Suprapubic skin (tissue), 4 donors: Measurements from ENCODE around the gene POR. TPM values are rescaled to one million over a fixed set of nuclear protein-coding genes. Genes with fewer than 3 reads are reported as not detected.
"Not testable (repeated sequence)": the region's sequence is repeated elsewhere in the genome, so short reads cannot be mapped to it uniquely, and the experiment has no call there.

Experiments
- DNase-seq, 2 donors: peaks; one replicate each; pipeline ENCODE4 v3.0.0-alpha.2; 2019; ENCODE audit warnings: low spot score in 2 of 2
- H3K27ac ChIP-seq: fragments of 200-600 bp; sonication (generic); one replicate; pipeline ENCODE4 v1.5.1; 2019
- H3K27me3 ChIP-seq: fragments of 200-600 bp; sonication (generic); one replicate; pipeline ENCODE4 v1.5.1; 2019
- H3K36me3 ChIP-seq: fragments of 200-600 bp; sonication (generic); one replicate; pipeline ENCODE4 v1.5.1; 2019
- H3K4me1 ChIP-seq: fragments of 200-600 bp; sonication (generic); one replicate; pipeline ENCODE4 v1.5.1; 2019
- H3K4me3 ChIP-seq: fragments of 200-600 bp; sonication (generic); one replicate; pipeline ENCODE4 v1.5.1; 2019; ENCODE audit warnings: mild to moderate bottlenecking
- H3K9me3 ChIP-seq: fragments of 200-600 bp; sonication (generic); one replicate; pipeline ENCODE4 v1.5.1; 2019
- EP300 ChIP-seq: sonication (generic); formaldehyde crosslinking; IDR thresholded peaks from one replicate; pipeline ENCODE4 v1.6.1; 2017; ENCODE audit warnings: antibody characterized with exemption
- POLR2A ChIP-seq, 2 donors: fragments of 450-650 bp; IDR thresholded peaks; one replicate each; pipeline ENCODE4 v1.6.1; 2017; ENCODE audit warnings: antibody characterized with exemption in 2 of 2, mild to moderate bottlenecking in 2 of 2, moderate library complexity in 2 of 2
- POLR2AphosphoS5 ChIP-seq, 3 donors: sonication (generic); formaldehyde crosslinking; IDR thresholded peaks; one replicate each; pipeline ENCODE4 v1.6.1; 2017; ENCODE audit warnings: antibody characterized with exemption in 3 of 3
- WGBS: methylation state at CpG from one replicate; pipeline ENCODE4 v1.1.5; 2018; 5-methylcytosine and 5-hydroxymethylcytosine counted together
- total RNA-seq, 4 donors: library from RNA; depleted of rRNA; stranded (reverse); fragments of >200 nt; gene quantifications; one replicate each; pipeline ENCODE4 v1.1.0, GENCODE V29; 2016
- TF ChIP-seq, protein P1 (sequence below), 2 donors: fragments of 200-600 bp in 1 of 2; fragments of 450-650 bp in 1 of 2; sonication (generic) in 1 of 2; IDR thresholded peaks; one replicate each; pipeline ENCODE4 v1.5.1; 2016 to 2019; ENCODE audit warnings: antibody characterized with exemption in 2 of 2, mild to moderate bottlenecking in 1 of 2, moderate library complexity in 1 of 2

Gene POR
- total RNA-seq, 4 donors from 2014 or later, result 85.8 to 112 (median 91.8) TPM

GRCh38 chr7:76000566-76000965 is 85.6 kb downstream of the POR start:
- Histone ChIP-seq H3K27ac (no peak overlapping the region), H3K4me3 (no peak overlapping the region), H3K36me3 (peaks cover 9% of the 10 kb centered on the region), H3K4me1 (no peaks in the 10 kb centered on the region), H3K9me3 (no peaks in the 10 kb centered on the region), H3K27me3 (no peaks in the 10 kb centered on the region)
- 94% methylated on average over 8 of the region's 11 CpGs for WGBS
- TF ChIP-seq POLR2A (IDR thresholded peaks at IDR 0.05) (no peak), EP300 (no peak), POLR2AphosphoS5 (IDR thresholded peaks at IDR 0.05) (no peak)
- TF ChIP-seq, protein P1, sequence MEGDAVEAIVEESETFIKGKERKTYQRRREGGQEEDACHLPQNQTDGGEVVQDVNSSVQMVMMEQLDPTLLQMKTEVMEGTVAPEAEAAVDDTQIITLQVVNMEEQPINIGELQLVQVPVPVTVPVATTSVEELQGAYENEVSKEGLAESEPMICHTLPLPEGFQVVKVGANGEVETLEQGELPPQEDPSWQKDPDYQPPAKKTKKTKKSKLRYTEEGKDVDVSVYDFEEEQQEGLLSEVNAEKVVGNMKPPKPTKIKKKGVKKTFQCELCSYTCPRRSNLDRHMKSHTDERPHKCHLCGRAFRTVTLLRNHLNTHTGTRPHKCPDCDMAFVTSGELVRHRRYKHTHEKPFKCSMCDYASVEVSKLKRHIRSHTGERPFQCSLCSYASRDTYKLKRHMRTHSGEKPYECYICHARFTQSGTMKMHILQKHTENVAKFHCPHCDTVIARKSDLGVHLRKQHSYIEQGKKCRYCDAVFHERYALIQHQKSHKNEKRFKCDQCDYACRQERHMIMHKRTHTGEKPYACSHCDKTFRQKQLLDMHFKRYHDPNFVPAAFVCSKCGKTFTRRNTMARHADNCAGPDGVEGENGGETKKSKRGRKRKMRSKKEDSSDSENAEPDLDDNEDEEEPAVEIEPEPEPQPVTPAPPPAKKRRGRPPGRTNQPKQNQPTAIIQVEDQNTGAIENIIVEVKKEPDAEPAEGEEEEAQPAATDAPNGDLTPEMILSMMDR (IDR thresholded peaks at IDR 0.05), result no peak
- no peak for DNase-seq

GRCh38 chr7:76002139-76002538 is 87.2 kb downstream of the POR start:
- H3K27ac ChIP-seq, result no peak overlapping the region
- H3K36me3 ChIP-seq, result peaks cover 9% of the 10 kb centered on the region
- H3K4me3 ChIP-seq, result no peak overlapping the region
- DNase-seq, result no peak
- 100% methylated on average over 3 of the region's 6 CpGs for WGBS
- no peaks in the 10 kb centered on the region for H3K4me1 ChIP-seq
- no peaks in the 10 kb centered on the region for H3K27me3 ChIP-seq
- no peak for TF ChIP-seq POLR2AphosphoS5 (IDR thresholded peaks at IDR 0.05)
- TF ChIP-seq, protein P1 (IDR thresholded peaks at IDR 0.05), result no peak
- no peak for TF ChIP-seq POLR2A (IDR thresholded peaks at IDR 0.05)
- TF ChIP-seq EP300, result no peak
- no peaks in the 10 kb centered on the region for H3K9me3 ChIP-seq

DNA sequence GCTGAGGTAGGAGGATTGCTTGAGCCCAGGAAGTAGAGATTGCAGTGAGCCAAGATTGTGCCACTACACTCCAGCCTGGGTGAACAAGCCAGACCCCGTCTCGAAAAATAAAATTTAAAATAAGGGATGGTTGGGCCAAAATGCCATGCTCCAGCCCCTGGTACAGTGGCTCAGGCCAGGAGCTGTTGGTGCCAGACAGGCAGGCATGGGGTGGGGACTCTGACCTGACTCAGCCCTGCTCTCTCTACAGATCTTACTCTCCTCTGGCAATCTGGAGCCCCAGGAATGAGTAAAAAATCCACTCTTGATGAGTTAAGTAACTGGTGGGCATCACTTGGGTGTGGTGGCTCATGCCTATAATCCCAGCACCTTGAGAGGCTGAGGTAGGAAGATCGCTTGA is 87.9 kb downstream of the POR start:
- H3K4me1 ChIP-seq, result no peaks in the 10 kb centered on the region
- peaks cover 9% of the 10 kb centered on the region for H3K36me3 ChIP-seq
- H3K27me3 ChIP-seq, result no peaks in the 10 kb centered on the region
- H3K9me3 ChIP-seq, result no peaks in the 10 kb centered on the region
- TF ChIP-seq, protein P1 (IDR thresholded peaks at IDR 0.05), result no peak
- no peak for TF ChIP-seq POLR2AphosphoS5 (IDR thresholded peaks at IDR 0.05)
- TF ChIP-seq POLR2A (IDR thresholded peaks at IDR 0.05), result no peak
- TF ChIP-seq EP300, result no peak
- H3K4me3 ChIP-seq, result no peak overlapping the region
- no peak overlapping the region for H3K27ac ChIP-seq
- no peak for DNase-seq
- WGBS, result 96% methylated on average over 3 of the region's 3 CpGs

DNA sequence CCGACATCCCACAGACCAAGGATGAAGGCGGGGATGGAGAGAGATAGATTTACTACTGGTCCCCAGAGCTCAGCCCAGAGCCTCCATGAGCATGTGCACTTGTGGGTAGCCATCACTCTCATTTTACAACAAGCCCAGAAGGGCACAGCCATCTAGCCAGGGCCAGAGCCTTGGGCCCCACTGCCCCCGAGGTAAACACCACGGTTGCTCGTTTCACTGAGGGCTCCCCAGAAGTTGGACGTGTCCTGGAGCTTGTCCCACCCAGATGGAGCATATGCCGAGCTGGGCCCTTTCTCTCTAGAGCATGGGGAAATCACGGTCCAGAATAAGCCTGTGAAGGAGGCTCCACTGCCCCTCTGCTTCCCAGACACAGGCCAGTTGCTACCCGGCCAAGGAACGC is 88.4 kb downstream of the POR start:
- 95% methylated on average over 8 of the region's 10 CpGs for WGBS
- no peaks in the 10 kb centered on the region for H3K4me1 ChIP-seq
- no peak for TF ChIP-seq POLR2AphosphoS5 (IDR thresholded peaks at IDR 0.05)
- TF ChIP-seq POLR2A (IDR thresholded peaks at IDR 0.05), result no peak
- no peak for TF ChIP-seq EP300
- TF ChIP-seq, protein P1 (IDR thresholded peaks at IDR 0.05), result no peak
- H3K9me3 ChIP-seq, result no peaks in the 10 kb centered on the region
- no peak overlapping the region for H3K4me3 ChIP-seq
- no peak overlapping the region for H3K27ac ChIP-seq
- peaks cover 9% of the 10 kb centered on the region for H3K36me3 ChIP-seq
- DNase-seq, result no peak
- H3K27me3 ChIP-seq, result no peaks in the 10 kb centered on the region

- H3K9me3 ChIP-seq, H3K4me1 ChIP-seq, DNase-seq, H3K4me3 ChIP-seq, H3K36me3 ChIP-seq, H3K27ac ChIP-seq, H3K27me3 ChIP-seq: not testable (repeated sequence)
- WGBS, result 88% methylated on average over 4 of the region's 4 CpGs
These were observed 90.0 kb downstream of the POR start for GRCh38 chr7:76005004-76005403.

- no peak for DNase-seq
- Histone ChIP-seq H3K27me3 (no peaks in the 10 kb centered on the region), H3K4me3 (no peak overlapping the region), H3K27ac (no peak overlapping the region), H3K36me3 (peaks cover 11% of the 10 kb centered on the region), H3K4me1 (peaks cover 6% of the 10 kb centered on the region), H3K9me3 (no peaks in the 10 kb centered on the region)
- 72% methylated on average over 8 of the region's 8 CpGs for WGBS
- TF ChIP-seq POLR2AphosphoS5 (IDR thresholded peaks at IDR 0.05) (no peak), EP300 (no peak), POLR2A (IDR thresholded peaks at IDR 0.05) (no peak)
- TF ChIP-seq, protein P1 (IDR thresholded peaks at IDR 0.05), result no peak
These were observed 93.3 kb downstream of the POR start for GRCh38 chr7:76008156-76008687.
